ELF-1 (cell line): ENCODE results near the gene MTURN.

Source experiments
- DNase-seq: peaks from one replicate; pipeline ENCODE4 v3.0.0-alpha.2; 2016; ENCODE audit warnings: low read depth, low spot score

Gene MTURN

DNA sequence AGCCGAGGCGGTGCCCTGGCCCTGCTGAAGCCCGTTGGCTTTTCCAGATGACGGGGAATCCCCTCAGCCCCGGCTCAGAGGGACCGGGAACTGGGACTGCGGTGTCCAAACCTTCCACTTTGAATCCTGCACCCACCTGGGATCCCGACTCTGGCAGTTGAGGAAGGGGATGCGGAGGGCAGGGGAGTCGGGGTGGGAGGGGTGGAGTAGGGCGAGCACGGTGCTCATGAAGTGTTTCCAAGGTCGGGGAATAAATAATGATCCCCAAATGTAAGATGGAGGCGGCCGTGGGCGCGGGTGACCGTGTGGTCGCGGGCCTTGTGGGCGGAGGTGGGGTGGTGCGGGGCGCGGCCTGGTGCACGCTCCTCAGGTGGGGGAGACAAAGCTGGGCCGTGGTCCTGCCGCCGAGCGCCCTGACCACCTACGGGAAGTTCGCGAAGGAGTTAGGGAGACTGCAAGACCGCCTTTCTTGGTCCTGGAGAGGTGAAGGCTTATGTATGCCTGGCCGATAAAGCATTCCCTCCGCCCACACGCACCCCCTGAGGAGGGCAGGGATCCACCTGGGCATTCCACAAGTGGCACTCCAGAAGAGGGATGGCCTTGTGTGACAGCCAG lies 1.4 kb downstream of the MTURN start:
- no peak for DNase-seq

DNA sequence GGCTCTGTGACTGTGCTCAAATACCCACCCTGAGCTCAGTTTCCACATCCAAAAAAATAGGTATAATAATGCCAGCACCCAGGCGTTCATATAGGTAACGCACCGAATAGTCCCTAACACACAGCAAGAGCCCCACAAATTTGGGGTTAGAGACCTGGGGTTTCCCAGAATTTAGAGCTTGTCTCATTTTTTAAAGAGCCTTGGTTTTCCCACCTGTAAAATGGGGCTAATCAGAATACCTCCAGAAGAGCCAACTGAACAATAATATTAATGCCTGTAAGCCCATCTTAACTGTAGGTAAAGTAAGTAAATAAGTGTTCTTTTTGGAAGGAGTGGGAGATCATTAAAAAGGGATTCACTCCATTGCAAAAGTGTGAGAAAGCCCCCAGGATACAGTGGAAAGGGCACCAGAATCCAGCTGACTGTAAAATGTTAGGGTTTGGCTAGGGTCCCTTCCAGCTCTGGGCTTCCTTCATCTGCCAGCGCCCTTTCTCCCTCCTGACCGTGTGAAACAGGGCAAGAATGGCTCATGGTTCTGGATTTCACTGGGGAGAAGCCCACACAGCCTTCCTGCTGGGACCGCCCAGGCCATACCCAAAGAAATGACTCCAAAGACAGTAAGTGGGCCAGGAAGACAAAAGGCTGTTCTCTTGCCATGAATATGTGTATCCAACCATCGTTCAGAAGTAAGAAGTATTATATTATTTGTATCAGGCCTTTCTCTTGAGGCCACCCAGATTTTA lies 2.1 kb downstream of the MTURN start:
- no peak for DNase-seq

DNA sequence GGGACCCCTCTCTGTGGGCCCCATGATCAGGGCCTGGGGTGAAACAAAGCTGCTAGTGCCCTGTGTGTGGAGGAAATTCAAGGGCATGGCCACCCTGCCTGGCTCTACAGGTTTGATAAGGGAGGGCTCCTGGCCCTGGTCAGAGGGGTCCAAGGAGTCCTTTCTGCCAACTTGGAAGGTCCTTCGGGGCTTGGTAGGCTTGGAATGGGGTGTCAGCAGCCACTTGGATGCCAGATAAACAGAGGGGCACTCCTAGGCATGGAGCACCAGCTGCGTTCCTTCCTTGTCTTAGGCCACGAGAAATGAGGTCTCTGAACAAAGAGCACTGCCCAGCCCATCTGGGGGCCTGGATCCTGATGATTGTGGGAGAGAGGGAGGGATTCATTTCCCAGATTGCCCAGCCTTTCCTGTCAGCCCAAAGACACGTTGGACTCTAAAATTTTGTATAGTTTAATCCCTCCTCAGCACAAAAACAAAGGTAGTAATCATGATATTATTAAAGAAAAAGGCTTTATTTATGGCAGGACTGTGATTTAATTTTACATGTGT lies 5.1 kb downstream of the MTURN start:
- no peak for DNase-seq

DNA sequence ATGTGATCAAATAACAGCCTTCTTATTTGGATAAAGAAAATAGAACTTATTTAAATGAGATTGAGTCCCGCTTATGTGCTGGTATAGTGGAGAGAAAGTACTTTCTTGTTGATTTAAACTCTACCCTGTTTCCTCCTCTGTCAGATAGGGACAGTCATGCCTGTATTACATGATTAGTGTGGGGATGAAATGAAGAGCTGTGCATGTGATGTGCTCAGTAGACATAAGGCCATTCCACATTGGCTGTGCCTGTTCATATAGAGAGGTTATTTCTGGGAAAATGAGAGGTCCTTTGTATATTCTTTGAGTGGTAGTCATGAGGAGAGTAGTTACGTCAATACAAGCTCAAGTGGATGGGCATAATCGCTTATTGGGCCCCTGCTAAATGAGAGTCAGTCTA lies 5.7 kb downstream of the MTURN start:
- no peak for DNase-seq

DNA sequence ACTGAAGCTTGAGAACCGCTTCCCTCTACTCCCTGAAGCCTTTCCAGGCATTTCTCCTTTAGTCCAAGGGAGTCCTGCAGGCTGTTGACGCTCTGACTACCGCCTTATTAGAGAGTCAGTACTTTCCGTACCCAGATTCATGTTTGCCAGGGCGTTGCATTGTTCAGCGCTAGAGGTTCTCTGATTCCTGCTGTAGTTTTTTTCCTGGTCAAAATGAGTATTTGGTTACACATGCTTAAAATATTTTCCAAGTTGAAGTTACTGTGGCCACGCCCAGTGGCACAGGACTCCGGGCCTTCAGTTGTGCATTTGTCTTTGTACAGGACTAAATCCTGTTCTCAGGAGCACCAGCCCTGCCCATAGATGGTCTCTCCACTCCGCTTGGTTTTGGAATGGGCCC lies 7.9 kb downstream of the MTURN start:
- no peak for DNase-seq

DNA sequence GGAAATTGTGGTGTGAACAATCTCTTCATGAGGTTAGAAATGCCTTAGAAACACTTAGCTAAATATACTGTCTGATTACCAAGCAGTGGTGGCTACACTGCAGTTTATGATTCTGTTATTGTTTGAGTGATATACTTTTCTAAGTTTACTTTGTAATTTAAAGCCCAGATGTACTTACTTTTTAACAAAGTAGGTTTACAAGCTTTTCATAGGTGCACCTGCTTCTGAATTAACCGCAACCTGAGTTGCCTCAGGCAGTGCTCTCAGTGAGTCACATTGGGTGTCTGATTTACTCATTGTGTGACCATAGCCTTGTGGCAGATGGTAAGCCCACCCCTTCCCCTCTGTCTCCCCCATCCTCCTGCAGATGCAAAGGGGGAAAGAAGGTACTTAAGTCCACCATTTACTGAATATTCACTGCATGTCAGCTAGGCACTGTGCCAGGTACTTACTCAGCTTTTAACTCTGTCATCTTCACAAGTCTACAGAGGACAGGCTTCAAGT lies 9.0 kb downstream of the MTURN start:
- no peak for DNase-seq

DNA sequence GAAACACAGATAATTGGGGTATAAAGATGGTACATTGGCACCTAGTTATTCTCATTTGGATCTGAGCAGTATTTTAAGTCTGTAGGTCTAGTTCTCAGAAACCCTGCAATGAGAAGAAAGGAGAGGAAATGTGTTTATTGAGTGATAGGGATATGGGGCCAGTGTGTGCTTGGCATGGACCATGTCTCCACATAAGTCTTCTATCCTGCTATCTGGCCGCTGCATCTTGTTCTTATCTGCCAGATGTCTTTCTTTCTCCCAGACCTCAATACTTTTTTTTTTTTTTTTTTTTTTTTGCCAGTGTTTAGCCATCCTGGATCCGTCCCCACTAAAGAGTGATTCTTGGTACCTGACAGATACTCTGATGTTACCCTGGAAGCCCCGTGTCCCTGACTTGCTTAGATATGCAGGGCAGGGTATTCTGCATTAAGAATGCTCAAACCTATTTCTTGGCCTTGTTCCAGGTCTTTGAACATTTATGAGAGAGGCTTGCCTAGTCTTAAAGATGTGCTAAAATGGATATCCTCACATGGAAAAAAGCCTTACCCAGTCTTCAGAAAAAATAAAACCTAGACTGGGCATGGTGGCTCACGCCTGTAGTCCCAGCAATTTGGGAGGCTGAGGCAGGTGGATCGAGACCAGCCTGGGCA lies 10.0 kb downstream of the MTURN start:
- no peak for DNase-seq

DNA sequence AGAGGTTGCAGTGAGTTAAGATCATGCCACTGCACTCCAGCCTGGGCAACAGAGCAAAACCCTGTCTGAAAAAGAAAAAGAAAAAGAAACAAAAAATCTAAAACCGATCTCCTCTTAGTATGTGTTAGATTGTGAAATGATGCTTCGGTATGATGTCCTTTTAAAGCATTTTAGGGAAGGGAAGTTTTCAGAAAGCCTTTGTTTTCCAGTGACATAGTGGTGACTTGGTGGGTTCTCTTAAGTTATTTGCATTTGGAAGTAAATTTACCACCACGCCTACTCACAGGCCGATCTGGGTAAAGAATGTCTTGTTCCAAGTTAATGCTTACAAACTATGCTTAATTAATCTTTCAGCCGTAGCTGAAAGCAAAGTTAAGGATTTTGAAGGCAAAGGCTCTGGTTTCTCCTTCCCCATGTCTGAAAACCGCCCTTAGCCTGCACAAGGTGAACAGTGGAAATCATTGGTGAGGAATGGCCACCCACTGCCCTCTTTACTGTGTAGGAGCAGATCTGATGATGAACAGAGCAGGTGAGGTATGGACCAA lies 10.7 kb downstream of the MTURN start:
- DNase-seq: no peak

DNA sequence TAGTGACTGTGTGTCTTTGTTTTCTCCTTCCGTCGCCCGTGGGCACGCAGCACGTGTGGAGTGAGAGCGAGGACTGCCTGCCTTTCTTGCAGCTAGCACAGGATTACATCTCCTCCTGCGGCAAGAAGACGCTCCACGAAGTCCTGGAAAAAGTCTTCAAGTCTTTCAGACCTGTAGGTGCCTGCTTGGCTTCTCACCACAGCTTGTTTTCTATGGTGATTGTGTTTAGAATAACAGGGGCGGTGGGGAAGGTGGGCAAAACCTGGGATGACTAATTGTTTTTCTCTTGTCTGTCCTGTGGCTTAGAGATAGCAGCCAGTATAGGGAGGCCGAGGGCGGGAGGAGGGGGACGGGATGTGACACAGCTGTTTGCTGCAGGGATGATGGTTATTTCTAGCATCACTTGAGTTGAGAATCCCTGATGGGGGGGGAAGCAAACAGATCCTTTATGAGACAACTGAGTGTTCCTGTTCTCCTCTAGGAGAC lies 11.4 kb downstream of the MTURN start:
- DNase-seq: no peak

DNA sequence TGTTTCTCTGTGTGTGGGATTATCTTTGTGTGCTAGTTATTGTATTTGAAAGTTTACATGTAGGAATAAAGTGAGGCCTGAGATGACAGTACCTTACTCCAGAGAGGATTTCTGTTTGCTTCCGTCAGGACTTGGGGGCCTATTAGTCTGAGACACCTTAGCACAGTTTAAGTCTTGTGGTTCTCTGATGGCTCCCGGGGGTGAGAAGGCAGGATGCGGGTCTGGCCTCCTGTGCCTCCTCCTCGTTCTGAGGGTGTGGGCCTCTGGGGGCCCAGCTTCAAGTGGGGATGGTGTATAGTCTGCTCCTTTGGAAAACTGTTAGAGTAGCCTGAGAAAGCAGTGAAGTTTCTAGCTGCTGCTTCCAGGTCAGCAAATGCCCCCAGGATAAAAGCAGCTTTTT lies 12.4 kb downstream of the MTURN start:
- no peak for DNase-seq

DNA sequence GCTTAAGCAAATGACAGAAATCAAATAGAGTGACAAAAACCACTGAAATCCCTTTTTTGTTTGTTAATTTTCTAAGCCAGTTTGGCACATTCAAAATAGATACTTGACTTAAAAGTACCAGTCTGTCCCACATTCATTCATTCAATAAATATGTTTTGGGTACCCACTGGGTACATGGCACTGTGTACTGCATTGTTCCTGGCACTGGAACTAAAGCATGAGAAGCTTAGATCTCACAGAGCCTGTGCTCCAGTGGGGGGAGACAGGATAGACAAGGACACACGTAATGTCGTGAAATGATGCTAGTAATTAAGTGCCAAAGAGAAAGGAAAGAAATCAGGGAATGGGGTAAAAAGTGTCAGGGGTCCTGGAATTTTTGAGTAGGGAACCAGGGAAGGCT lies 13.0 kb downstream of the MTURN start:
- no peak for DNase-seq

DNA sequence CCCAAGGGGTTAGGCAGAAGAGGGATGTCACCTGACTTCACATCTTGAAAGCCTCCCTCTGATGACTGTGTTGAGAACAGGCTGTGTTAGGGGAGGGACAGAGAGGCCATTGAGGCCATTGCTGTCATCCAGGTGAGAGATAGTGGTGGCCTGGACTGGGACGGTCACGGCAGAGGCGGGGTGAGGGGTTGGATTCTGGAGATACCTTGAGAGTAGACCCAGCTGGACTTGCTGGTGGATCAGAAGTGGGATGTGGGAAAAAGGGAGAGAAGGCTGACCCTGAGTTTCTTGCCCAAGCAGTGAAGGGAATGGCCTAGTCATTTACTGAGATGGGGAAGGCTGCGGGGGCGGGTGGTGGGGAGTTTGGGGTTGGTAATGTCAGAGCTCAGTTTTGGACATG lies 13.6 kb downstream of the MTURN start:
- DNase-seq: no peak

DNA sequence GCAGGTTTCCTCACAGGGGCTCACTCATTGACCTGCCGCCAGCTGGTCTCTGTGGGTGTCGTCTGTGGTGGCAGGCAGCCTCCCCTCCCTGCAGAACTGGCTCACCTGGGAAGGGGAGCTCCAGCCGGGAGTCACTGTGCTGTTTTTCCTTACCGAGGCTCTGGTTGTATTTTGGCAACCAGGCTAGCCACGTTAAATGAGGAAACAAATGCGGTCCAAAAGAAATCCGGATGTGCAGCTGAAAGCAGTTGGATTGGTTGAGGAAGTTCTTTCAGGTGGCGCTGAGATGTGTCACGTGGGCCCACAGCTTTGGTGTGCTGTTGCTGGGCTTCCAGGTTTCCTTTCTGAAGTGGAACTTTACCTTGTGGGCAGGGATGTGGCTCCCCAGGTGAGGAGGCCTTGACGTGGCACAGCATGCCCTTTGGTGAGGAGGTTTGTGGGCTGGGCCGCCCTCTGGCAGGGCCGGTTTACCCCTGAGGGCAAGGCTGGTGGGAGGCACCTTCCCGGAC lies 14.2 kb downstream of the MTURN start:
- DNase-seq: no peak

DNA sequence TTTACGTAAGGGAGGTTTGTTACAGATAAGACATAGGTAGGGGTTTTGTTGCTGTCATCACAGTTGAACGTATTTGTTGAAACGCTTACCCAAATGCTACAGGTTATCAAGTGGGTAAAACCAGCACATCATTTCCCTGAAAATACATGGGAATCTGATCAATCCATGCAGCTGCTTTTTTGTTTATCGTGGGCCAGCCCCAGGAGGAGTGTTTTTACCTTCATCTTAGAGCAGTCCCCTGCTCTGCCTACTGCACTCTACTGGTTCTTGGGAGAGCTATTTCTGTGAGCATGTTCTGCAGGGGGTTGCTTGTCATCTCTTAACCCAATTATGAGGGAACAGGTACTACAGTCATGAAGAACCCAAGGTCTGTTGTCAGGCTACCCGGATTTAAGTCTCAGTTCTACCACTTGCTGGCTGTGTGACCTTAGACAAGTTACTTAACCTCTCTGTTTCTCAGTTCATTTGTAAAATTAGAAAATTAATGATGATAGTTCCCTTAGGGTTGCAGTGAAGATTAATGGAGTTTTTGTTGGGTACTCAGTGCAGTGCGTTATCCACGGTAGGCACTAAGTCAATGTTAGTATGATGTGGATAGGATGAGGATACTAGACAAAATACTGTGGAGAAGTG lies 15.0 kb downstream of the MTURN start:
- no peak for DNase-seq

DNA sequence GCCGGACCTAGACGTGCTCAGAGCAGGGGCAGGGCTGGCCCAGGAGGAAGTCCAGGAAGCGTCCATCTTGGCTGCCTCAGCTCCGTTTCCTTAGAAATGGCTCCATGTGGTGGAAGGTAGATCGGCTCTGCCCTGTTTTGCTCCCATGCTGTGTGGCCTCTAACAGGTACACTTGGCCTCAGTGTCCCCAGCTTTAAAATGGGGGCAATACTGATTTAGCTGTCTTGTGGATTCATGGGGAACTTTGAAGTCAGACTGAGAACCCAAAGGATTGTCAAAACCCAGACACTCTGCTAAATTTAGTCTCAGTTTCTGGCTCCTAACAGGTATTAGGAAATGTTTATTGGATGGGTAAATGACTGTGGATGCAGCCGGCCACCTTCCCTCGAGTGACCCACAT lies 15.9 kb downstream of the MTURN start:
- no peak for DNase-seq

DNA sequence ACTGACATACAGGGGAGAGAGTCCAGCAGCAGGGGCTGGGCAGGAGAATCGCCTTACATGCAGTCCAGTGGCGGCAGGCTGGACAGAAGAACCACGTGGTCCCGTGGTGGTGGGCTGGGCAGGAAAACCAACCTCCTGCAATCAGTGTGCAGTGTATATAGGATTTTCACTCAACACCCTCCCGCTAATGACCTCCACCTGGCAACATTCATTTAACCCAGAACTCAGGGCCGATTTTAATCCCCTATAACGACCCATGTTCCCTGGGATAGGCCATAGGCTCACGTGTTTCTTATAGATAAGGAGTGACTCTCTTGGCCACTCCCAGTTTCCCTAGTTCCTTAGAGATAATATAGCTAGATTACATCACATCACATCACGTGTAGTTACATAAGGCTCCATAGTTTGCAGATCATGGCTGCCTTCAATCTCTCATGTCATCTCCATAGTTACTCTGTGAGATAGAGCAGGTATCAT lies 19.4 kb downstream of the MTURN start:
- DNase-seq: no peak

DNA sequence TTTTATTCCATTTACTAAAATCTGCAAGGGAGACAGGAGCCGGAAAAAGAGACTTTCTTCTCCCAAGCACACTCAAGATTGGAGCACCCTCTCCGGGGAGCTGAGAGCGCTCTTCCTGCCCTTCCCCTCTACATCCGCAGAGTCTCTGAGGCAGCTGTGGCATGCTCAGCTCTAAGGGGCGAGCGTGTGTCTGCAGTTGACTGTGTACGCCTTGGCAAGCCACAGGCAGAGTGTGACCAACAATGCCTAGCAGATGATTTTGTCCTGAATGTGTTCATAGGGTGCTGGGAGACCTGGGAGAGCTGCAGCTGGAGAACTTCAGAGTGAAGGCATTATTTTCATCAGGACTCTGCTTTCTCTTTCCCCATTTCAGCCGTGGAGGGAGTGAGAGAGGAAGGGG lies 20.7 kb downstream of the MTURN start:
- no peak for DNase-seq

DNA sequence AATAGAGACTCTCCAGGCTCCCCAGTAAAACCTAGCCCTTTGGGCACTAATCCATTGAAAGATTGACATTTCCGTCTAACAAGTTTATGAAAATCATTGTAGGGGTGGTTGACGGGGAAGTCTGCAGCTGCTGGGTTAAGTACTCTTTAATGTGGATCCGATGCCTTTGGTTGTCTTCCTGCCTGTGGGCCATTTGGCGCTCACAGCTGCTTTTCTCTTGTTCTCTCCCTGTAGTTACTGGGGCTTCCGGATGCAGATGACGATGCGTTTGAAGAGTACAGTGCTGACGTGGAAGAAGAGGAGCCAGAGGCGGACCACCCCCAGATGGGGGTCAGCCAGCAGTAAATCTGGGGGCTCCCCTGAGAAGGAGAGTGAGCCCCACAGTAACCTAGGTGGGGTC lies 22.4 kb downstream of the MTURN start:
- DNase-seq: peak; percentile 39

DNA sequence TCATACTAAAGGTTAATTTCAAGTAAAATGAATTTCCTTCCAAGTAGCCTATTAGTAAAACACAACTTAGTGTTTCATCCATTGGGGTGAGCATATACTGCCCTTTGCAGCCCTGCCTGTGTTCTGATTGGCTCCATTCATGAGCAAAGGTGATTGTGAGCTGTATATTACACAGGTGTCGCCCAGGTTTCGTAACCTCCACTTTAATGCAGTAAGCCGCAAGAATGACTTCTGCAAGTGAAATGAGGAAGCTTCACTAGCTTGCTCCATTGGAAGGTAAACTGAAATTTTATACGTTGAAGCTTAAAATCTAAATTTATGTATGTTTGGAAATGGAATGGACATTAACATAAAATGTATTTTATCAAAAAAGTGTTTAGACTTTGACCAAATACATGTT lies 24.4 kb downstream of the MTURN start:
- no peak for DNase-seq

DNA sequence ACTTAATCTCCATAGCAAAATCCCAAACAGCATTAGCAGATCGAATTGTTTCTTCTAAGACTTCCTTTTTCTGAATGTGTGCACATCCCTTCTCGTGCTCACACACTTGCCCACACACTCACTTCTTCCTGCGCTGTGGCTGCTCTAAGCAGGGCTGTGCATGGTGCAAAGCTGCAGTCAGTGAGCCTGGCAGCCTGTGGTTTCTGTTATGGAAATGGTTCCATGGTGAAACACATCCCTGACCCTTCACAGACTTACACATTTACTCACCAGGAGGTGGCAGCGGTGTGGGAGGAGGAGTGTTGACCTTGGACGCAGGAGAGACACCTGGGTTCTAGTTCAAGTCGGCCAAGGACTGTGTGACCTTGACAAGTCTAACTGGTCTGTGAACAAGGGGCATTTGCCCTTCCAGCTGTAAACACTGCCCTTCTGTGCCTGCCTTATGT lies 24.9 kb downstream of the MTURN start:
- DNase-seq: no peak

DNA sequence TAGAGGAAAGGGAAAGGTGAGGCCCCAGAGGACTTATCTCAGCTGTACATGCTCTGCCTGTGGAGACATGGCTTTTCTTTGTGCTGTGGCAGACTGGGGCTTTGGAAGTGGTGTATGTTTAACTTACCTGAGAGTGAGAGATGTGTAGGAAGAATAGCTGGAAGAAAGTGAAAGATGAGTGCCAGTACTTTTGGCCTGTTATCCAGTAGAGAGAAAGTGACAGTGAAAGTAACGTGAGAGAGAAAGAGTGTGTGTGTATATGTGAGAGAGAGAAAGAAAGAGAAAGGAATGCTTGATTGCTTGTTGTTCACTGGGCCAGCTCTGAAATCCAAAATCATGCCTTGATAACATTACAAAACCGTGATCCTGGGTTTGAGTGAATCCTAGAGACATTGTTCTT lies 25.5 kb downstream of the MTURN start:
- no peak for DNase-seq
